ENCODE measurements around the gene TUBA4A.

TUBA4A gene

DNA sequence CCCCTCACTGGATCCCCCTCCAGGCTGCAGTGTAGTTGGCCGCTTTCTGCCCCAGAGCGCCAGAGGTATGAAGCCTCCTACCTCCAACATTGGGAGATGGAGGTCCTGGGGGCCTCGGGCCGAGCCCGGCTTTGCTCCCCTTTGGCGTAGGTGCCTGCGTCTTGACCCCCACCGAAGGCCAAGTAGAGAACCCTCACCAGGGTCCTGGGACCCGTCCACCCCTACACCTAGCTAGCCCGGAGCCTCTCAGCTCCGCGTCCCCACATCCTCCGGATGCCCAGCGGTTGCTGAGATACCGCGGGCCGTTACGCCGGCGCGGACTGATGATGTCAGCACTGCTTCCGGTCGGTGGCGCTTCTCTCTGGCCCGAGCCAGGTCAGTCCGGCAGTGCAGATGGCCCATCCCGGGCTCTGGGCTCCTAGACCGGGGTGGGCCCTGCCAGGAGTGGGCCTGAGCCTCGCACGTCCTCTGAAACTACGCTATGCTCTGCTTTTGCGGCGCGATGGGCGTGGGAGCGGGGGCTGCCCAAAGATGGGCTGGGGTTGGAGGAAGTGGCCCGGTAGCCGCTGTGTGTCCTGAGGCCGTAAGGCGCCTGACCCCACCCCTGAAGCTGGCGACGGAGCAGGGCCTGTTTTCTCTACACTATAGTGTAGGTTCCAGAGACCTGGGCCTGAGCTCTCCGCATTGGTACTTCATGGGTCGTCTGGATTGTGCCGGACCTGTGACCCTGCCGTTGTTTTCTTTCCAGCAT, 8.4 kb downstream of the TUBA4A start, which contains the start of the genes GLB1L and STK16:
Gene GLB1L (minus strand): TSS at position 297 of the 751 bp plus-strand sequence. CDS start 1,871 bp downstream, outside the sequence.
Gene STK16 (plus strand): TSS at position 332 of the 751 bp plus-strand sequence. CDS start 521 bp downstream, outside the sequence.
- H3K36me3 ChIP-seq (ENCODE audit: control insufficient read depth, insufficient read depth, low read length) = peaks cover 9% of the 10 kb centered on the region
- peak within 1 kb of the TSS; percentile 79 for H3K9ac ChIP-seq (ENCODE audit: low read depth, low read length)
- no peaks in the 10 kb centered on the region for H3K27me3 ChIP-seq (ENCODE audit: control insufficient read depth, insufficient read depth, low read length)
- H3K4me3 ChIP-seq (ENCODE audit: low read depth, low read length) = peak within 1 kb of the TSS; percentile 85
- H3K9me3 ChIP-seq (ENCODE audit: control insufficient read depth, insufficient read depth, low read length) = no peaks in the 10 kb centered on the region
- H3K4me1 ChIP-seq (ENCODE audit: control insufficient read depth, insufficient read depth, low read length) = peaks cover 7% of the 10 kb centered on the region

DNA sequence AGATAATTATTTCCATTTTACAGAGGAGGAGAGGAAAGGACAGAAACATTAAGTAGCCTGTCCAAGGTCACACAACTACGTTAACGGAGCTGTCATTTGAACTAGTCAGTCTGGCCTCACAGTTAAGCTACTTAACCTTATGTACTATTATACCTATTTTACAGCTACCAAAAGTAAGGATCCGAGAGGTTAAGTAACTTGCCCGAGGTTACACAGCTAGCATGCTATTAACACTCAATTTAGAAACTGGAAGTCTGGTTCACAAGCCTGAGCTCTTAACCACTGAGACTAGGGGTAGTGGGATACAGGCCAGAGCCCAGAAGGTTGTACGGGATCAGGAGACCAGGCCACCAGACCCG, 8.9 kb downstream of the TUBA4A start:
- Histone ChIP-seq H3K36me3 (ENCODE audit: control insufficient read depth, insufficient read depth, low read length) (peaks cover 8% of the 10 kb centered on the region), H3K4me3 (ENCODE audit: low read depth, low read length) (peak overlapping the region; percentile 85), H3K27me3 (ENCODE audit: control insufficient read depth, insufficient read depth, low read length) (no peaks in the 10 kb centered on the region), H3K9ac (ENCODE audit: low read depth, low read length) (peak overlapping the region; percentile 73), H3K9me3 (ENCODE audit: control insufficient read depth, insufficient read depth, low read length) (no peaks in the 10 kb centered on the region), H3K4me1 (ENCODE audit: control insufficient read depth, insufficient read depth, low read length) (peaks cover 4% of the 10 kb centered on the region)

DNA sequence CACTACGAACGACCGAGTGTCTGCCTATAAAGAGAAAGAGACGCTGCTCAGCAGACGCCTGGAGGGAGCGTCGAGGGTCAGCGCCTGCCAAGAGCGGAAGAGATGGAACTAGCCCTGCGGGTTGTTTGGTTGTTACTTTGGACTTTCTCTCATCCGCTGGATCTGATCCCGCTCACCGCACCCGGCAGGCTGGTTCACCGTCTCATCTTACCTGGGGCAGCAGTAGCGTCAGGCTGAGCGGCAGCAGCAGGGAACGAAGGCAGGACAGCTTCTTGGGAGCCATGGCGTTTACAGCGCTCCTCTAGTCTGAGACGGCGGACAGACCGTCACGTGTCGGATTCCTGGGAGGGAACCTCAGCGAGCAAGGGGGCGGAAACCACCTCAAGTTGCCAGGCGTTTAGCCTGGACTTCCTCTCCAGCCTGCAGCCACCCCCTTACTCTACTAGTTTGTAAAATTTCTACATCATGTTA, 10.4 kb downstream of the TUBA4A start:
- Histone ChIP-seq H3K27me3 (ENCODE audit: control insufficient read depth, insufficient read depth, low read length) (no peaks in the 10 kb centered on the region), H3K9ac (ENCODE audit: low read depth, low read length) (no peak overlapping the region), H3K4me1 (ENCODE audit: control insufficient read depth, insufficient read depth, low read length) (peaks cover 4% of the 10 kb centered on the region), H3K9me3 (ENCODE audit: control insufficient read depth, insufficient read depth, low read length) (no peaks in the 10 kb centered on the region), H3K4me3 (ENCODE audit: low read depth, low read length) (no peak overlapping the region), H3K36me3 (ENCODE audit: control insufficient read depth, insufficient read depth, low read length) (peaks cover 8% of the 10 kb centered on the region)

DNA sequence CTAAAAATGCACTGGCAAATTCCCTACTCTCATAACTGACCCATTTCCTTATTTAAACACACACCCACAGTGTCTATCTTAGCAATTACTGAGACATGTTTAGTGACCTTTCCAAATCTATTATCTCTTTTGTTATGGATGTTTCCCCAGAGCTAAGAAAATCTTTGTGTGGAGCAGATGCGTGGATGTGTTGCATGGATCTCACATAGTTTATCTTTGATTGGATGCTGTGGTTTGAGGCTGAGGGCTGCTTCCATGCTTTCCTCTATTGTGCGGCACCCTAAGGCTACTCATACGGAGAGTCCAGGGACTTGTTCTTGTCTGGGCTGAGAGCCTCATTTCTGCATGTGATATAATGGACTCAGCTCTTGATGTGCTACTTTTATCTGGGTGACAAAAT, 19.4 kb downstream of the TUBA4A start:
- Histone ChIP-seq H3K9ac (ENCODE audit: low read depth, low read length) (no peak overlapping the region), H3K36me3 (ENCODE audit: control insufficient read depth, insufficient read depth, low read length) (peaks cover 38% of the 10 kb centered on the region)

DNA sequence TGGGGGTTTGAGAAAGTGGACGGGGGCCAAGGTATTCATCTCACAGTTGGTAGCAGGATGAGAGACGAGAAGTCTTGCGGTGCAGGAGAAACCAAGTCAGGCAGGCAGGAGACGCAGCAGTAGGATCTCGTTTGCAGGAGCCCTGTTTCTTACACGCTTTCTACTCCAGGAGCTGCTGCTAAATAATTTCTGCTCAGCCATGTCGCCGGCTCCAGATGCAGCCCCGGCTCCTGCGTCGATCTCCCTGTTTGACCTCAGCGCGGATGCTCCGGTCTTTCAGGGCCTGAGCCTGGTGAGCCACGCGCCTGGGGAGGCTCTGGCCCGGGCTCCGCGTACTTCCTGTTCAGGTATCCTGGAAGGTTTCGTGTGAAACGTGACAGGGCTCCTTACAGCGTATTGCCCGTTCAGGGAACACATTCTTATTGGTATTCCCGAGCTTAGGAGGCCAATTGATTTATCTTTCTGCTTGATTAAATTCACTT, 23.6 kb downstream of the TUBA4A start:
- no peaks in the 10 kb centered on the region for H3K4me1 ChIP-seq (ENCODE audit: control insufficient read depth, insufficient read depth, low read length)
- no peaks in the 10 kb centered on the region for H3K27me3 ChIP-seq (ENCODE audit: control insufficient read depth, insufficient read depth, low read length)
- H3K36me3 ChIP-seq (ENCODE audit: control insufficient read depth, insufficient read depth, low read length) = peaks cover 29% of the 10 kb centered on the region
- H3K4me3 ChIP-seq (ENCODE audit: low read depth, low read length) = peak overlapping the region; percentile 98
- peak overlapping the region; percentile 90 for H3K9ac ChIP-seq (ENCODE audit: low read depth, low read length)
- H3K9me3 ChIP-seq (ENCODE audit: control insufficient read depth, insufficient read depth, low read length) = no peaks in the 10 kb centered on the region

More for the DNA sequence above, 19.4 kb downstream of the TUBA4A start:
- Histone ChIP-seq H3K4me3 (ENCODE audit: low read depth, low read length) (no peak overlapping the region), H3K4me1 (ENCODE audit: control insufficient read depth, insufficient read depth, low read length) (no peaks in the 10 kb centered on the region), H3K9me3 (ENCODE audit: control insufficient read depth, insufficient read depth, low read length) (no peaks in the 10 kb centered on the region), H3K27me3 (ENCODE audit: control insufficient read depth, insufficient read depth, low read length) (no peaks in the 10 kb centered on the region)

DNA sequence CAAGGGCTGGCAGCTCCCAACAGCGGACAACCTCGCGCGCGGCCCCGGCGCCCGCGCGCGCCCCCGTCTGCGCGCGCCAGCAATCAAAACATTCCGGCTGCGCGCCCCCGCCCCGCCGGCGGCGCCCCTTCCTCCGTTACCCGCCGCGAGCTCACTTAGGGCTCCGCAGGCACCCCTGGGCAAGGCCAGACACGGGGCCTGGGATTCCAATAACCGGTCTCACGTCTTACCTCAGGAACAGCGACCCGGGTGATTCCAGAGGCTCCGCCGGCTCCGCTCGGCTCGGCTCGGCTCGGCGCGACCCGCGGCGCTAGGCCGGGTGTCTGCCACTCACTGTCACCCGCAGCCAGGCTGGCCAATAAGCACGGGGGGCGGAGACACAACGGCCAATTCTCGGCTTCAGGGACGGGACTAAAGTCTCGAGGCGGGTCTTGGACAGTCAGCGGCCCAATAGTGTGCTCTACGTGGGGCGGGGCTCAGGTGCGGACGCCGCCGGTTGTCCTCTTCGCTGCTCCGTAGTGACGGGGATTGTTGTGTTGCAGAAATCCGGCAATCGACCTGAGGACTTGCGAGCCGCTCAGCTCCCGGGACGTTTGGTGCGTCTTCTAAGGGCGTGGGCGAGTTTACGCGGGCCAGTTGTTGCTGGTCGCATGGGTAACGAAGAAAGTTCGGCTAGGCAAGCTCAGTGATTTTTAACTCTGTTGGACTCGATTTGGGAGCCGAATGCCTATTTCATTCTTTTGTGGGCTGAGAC, 24.2 kb downstream of the TUBA4A start, which contains the start of the genes ANKZF1 and ATG9A:
Gene ANKZF1 (plus strand): TSS at position 502 of the 754 bp plus-strand sequence. CDS start 452 bp downstream, outside the sequence.
Gene ATG9A (minus strand): TSS at position 332 of the 754 bp plus-strand sequence. CDS start 1,612 bp downstream, outside the sequence.
- Histone ChIP-seq H3K9me3 (ENCODE audit: control insufficient read depth, insufficient read depth, low read length) (no peaks in the 10 kb centered on the region), H3K9ac (ENCODE audit: low read depth, low read length) (peak within 1 kb of the TSS; percentile 90), H3K4me3 (ENCODE audit: low read depth, low read length) (peak within 1 kb of the TSS; percentile 98), H3K27me3 (ENCODE audit: control insufficient read depth, insufficient read depth, low read length) (no peaks in the 10 kb centered on the region), H3K4me1 (ENCODE audit: control insufficient read depth, insufficient read depth, low read length) (no peaks in the 10 kb centered on the region), H3K36me3 (ENCODE audit: control insufficient read depth, insufficient read depth, low read length) (peaks cover 35% of the 10 kb centered on the region)

DNA sequence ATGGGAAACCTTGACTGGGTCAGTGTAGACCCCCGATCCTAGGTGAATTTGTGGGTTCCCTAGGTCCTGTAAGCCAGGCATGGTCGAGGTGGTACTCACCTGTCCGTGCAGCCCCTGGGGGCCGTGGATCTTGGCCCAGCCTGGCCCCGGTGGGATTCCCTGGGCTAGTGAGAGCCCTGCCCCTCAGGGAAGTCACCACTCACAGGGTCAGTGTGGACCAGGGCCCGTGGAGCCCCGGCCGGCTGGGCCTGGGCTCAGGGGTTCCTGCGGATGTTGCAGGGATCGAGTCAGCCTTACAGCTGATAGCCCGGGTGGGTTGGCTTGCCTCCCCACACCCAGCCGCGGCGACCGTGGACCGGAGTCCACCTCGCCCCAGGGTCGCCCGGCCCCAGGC, 24.8 kb downstream of the TUBA4A start:
- peaks cover 35% of the 10 kb centered on the region for H3K36me3 ChIP-seq (ENCODE audit: control insufficient read depth, insufficient read depth, low read length)
- no peaks in the 10 kb centered on the region for H3K27me3 ChIP-seq (ENCODE audit: control insufficient read depth, insufficient read depth, low read length)
- H3K9ac ChIP-seq (ENCODE audit: low read depth, low read length) = peak overlapping the region; percentile 76
- no peaks in the 10 kb centered on the region for H3K9me3 ChIP-seq (ENCODE audit: control insufficient read depth, insufficient read depth, low read length)
- no peaks in the 10 kb centered on the region for H3K4me1 ChIP-seq (ENCODE audit: control insufficient read depth, insufficient read depth, low read length)
- peak overlapping the region; percentile 98 for H3K4me3 ChIP-seq (ENCODE audit: low read depth, low read length)

DNA sequence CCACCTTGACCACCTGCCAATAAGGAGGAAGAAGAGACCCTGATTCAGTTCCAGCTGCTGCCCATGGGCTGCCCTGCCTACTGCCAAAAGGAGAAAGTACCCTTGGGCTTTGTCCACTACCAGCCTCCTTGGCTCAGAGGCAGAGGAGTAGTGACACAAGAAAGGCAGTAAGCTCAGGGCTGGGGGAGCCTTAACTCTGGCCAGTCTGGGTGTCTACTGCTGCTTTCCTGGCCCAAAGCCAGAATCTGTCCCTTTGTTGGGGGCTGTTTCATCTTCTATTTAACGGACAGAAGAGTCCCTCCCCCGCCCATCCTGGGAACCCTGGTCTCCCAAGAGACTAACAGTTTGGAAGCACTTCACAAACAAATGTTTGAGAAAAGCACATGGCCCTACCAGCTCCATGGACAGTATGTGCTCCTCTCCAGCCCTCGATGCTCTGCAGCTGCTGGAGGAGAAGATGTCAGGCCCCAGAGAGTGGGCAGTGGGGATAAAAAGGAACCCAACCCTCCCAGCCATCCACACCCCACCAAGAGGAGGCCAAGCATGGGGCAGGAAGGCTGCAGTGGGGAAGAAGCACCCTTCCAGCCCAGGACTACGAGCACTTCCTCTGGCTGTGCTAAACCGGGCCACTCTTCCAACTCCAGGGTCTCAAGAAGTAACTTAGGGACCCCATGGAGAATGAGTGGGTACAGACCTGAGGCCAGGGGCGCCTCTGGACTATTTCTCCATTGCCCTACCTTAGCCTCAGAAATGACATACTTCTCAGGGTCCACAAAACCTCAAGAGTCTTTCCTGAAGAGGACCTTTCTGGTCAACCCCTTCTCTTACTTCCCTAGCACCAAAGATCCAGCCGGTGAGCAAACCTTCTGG, 25.4 kb downstream of the TUBA4A start:
- Histone ChIP-seq H3K36me3 (ENCODE audit: control insufficient read depth, insufficient read depth, low read length) (peaks cover 36% of the 10 kb centered on the region), H3K4me1 (ENCODE audit: control insufficient read depth, insufficient read depth, low read length) (no peaks in the 10 kb centered on the region), H3K9me3 (ENCODE audit: control insufficient read depth, insufficient read depth, low read length) (no peaks in the 10 kb centered on the region)

DNA sequence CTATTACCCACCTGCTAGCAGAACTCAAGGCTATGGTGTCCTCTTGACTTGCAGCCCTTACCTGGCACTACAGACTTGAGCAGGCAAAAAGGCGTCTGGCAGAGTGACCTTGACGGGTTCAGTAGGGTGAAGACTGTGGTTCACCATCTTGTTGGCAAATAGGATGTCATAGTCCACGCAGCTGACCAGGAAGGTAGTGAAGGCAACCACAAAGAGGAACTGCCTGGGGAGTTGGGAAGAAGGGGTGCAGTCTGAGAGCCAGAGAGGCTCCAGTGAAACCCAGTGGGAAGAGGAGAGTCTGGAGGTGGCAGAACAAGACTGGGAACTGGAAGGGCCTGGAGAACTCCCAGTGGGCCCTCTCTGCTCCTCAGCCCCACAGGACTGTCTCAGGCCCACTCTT, 28.4 kb downstream of the TUBA4A start:
- Histone ChIP-seq H3K9me3 (ENCODE audit: control insufficient read depth, insufficient read depth, low read length) (no peaks in the 10 kb centered on the region), H3K4me3 (ENCODE audit: low read depth, low read length) (no peak overlapping the region), H3K4me1 (ENCODE audit: control insufficient read depth, insufficient read depth, low read length) (no peaks in the 10 kb centered on the region), H3K9ac (ENCODE audit: low read depth, low read length) (no peak overlapping the region), H3K36me3 (ENCODE audit: control insufficient read depth, insufficient read depth, low read length) (peaks cover 28% of the 10 kb centered on the region), H3K27me3 (ENCODE audit: control insufficient read depth, insufficient read depth, low read length) (no peaks in the 10 kb centered on the region)

More for the DNA sequence above, 25.4 kb downstream of the TUBA4A start:
- peak overlapping the region; percentile 76 for H3K9ac ChIP-seq (ENCODE audit: low read depth, low read length)
- H3K4me3 ChIP-seq (ENCODE audit: low read depth, low read length) = peak overlapping the region; percentile 98
- H3K27me3 ChIP-seq (ENCODE audit: control insufficient read depth, insufficient read depth, low read length) = no peaks in the 10 kb centered on the region

DNA sequence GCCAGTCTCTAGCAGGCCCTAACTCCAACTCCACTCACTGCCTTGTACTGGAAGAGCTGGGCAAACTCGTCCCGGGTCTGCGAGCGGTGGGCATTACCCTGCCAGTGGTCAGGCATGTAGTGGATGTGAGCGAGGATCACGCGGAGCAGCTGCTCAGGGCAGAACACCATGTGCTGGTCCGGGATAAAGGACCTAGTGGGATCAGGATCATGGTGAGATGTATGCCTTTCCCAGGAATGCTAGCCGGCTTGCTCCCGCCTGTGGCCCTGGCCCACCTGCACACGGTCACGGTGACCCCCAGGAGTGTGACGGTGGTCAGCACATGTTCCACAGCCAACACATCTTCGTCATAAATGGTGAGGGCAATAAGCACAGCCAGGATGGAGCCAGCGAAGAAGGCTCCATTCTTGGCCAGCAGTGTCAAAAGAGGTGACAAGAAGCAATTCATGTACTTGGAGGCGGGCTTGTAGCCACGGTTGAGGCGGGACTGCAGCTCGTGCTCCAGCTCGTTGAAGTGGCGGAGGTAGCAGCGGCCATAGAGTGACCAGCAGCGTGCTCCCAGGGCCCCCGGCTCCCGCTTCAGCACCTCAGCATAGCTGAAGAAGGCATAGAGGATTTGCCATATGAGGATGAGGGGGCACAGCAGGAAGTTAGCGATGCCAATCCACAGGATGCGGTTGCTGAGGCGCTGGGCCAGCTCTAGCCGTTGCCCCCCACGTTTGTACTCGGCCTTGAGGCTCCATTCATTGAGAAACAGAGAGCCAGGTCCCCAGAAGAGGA, 29.7 kb downstream of the TUBA4A start:
- H3K36me3 ChIP-seq (ENCODE audit: control insufficient read depth, insufficient read depth, low read length) = peaks cover 29% of the 10 kb centered on the region

More for the DNA sequence above, 29.7 kb downstream of the TUBA4A start:
- Histone ChIP-seq H3K9ac (ENCODE audit: low read depth, low read length) (no peak overlapping the region), H3K9me3 (ENCODE audit: control insufficient read depth, insufficient read depth, low read length) (no peaks in the 10 kb centered on the region), H3K4me1 (ENCODE audit: control insufficient read depth, insufficient read depth, low read length) (peaks cover 3% of the 10 kb centered on the region), H3K27me3 (ENCODE audit: control insufficient read depth, insufficient read depth, low read length) (no peaks in the 10 kb centered on the region), H3K4me3 (ENCODE audit: low read depth, low read length) (no peak overlapping the region)
